ENCODE measurements around the gene FSTL4.

GRCh38 chr5:133319244-133319643 lies 293.1 kb downstream of the FSTL4 start:
- TF ChIP-seq, protein P1, sequence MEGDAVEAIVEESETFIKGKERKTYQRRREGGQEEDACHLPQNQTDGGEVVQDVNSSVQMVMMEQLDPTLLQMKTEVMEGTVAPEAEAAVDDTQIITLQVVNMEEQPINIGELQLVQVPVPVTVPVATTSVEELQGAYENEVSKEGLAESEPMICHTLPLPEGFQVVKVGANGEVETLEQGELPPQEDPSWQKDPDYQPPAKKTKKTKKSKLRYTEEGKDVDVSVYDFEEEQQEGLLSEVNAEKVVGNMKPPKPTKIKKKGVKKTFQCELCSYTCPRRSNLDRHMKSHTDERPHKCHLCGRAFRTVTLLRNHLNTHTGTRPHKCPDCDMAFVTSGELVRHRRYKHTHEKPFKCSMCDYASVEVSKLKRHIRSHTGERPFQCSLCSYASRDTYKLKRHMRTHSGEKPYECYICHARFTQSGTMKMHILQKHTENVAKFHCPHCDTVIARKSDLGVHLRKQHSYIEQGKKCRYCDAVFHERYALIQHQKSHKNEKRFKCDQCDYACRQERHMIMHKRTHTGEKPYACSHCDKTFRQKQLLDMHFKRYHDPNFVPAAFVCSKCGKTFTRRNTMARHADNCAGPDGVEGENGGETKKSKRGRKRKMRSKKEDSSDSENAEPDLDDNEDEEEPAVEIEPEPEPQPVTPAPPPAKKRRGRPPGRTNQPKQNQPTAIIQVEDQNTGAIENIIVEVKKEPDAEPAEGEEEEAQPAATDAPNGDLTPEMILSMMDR (conservative IDR thresholded peaks at IDR 0.05; ENCODE audit: low read depth in 2 of 2) = no peak
- TF ChIP-seq REST (IDR thresholded peaks at IDR 0.05; ENCODE audit: unreplicated experiment) (no peak), POLR2AphosphoS5 (IDR thresholded peaks at IDR 0.05; ENCODE audit: low read depth) (no peak), EZH2 (IDR thresholded peaks at IDR 0.05; ENCODE audit: low read depth, unreplicated experiment) (no peak)
